SH-SY5Y (cell line): ENCODE results near the gene SPACA7.

Experiments used
- GATA2 ChIP-seq: IDR thresholded peaks from 2 replicates; pipeline ENCODE4 v1.6.1; 2011; ENCODE audit warnings: mild to moderate bottlenecking, low read depth, low read length
- GATA3 ChIP-seq: IDR thresholded peaks from 2 replicates; pipeline ENCODE4 v1.6.1; 2011; ENCODE audit warnings: low read depth, mild to moderate bottlenecking, low read length, moderate library complexity

SPACA7 gene, protein sequence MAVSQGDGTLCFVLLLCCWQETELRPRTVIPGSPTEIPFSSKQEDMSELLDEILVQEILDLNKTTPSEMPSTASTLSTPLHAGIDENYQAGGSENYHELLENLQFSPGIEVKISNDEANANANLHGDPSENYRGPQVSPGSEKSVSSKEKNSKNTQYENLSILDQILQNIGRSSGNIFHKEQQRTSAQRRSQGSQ

DNA sequence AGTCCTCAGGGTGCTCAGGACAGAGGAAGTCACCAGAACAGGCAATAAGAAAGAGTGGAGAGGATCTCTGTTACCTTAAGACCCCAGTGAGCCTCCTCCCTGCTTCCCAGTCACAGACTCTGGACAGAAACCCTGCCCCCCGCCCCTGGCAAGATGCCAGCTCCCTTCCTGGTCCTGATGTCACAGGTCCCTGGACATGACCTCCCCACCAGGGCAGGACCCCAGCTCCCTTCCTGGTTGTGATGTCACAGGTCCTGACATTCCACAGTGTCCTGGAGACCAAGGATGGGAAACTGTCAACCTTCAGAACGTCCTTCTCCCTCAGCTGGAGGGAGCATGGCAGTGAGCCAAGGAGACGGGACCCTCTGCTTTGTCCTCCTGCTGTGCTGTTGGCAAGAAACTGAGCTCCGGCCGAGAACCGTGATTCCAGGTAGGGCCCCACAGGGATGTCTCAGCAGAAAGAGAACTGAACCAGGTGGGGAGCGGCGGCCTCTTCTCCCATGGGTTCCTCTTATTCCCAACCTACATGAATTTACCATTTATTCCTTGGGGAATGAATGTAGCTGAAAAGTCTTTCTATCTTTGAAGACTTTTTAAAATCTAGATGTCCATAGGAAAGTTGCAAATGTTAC lies at the start of gene SPACA7:
Gene SPACA7, plus strand, starts transcription at position 306 of the 632 bp plus-strand sequence. Its CDS starts 31 bp downstream, at position 337.
- TF ChIP-seq GATA2, result no peak
- TF ChIP-seq GATA3, result no peak

DNA sequence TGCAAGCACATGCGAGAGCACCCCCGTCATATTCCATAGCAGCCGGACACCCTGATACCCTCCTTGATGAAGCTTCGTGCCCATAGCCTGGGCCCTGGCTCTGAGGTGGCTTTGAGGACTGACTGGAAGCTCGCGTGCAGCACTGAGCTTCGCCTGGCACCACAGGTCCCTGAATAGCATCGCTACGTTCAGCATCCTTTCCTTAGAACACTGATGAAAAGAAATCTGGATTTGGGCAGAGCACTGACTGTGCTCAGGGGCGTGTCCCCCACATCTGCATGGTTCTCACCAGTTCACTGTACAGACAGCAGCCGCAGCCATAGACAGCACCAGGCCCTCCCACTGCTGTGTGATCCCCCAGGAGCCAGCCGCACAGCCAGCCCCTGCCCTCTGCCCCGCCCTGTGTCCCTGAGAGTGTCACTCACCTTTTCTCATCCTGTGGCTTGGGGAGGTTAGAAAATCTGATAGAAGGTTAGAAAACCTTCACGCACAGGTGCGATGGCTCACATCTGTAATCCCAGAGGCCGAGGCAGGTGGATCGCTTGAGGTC lies 49.3 kb upstream of the SPACA7 start:
- TF ChIP-seq GATA2 (no peak), GATA3 (no peak)

DNA sequence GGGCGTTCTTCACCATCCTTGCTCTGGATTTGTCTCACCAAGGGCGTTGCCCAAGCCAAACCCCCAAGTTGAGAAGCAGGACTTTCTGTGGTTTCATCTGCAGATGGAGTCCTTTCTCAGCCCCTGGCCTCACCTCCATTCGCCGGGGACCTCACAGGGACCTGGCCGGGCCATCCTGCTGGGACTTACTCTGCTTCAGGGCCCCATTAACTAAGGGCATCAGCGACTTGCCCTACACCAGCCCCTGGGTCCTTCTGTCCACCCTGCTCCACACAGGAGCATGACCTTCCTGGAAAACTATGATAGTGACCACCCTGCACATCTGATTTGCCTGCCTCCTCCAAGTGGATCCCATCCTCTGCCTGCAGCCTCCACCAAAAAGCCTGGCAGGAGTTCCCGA lies 47.2 kb upstream of the SPACA7 start:
- TF ChIP-seq GATA2 (no peak), GATA3 (no peak)

DNA sequence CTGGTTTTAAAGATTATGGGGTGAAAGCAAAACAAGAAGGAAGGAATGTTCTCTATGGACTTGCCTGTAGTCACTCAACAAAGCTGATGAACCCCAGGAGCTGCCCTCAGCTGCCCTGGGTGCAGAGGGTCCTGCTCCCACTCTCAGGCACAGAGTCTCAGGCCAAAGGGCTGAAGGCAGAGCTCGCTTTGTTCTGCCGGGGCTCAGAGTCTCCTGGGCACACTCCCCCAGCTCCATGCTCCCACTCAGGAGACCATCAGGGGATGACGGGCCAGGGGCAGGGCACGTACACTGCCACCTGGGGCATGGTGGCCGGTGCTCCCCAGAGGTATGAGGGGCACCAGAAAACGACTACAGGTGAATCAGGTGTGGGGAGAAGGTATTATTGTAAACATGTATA lies 46.8 kb upstream of the SPACA7 start:
- TF ChIP-seq GATA3, result no peak
- no peak for TF ChIP-seq GATA2

DNA sequence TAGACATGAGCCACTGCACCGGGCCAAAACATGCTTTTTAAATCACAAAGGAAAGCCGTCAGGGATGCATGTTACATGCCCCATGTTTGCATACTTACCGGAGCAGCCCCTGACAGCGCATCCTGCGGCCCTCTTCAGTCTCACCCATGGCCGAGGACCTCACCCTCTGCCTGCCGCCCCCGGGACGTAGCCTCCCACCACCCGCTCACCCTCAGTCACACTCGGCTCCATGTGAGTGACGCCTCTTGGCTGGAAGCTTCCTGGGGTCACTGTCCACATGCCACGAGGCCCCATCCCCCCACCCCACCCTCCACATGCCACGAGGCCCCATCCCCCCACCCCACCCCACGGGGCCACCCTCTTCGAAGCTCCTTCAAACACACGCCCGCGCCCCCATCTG lies 46.1 kb upstream of the SPACA7 start:
- TF ChIP-seq GATA3, result no peak
- no peak for TF ChIP-seq GATA2

DNA sequence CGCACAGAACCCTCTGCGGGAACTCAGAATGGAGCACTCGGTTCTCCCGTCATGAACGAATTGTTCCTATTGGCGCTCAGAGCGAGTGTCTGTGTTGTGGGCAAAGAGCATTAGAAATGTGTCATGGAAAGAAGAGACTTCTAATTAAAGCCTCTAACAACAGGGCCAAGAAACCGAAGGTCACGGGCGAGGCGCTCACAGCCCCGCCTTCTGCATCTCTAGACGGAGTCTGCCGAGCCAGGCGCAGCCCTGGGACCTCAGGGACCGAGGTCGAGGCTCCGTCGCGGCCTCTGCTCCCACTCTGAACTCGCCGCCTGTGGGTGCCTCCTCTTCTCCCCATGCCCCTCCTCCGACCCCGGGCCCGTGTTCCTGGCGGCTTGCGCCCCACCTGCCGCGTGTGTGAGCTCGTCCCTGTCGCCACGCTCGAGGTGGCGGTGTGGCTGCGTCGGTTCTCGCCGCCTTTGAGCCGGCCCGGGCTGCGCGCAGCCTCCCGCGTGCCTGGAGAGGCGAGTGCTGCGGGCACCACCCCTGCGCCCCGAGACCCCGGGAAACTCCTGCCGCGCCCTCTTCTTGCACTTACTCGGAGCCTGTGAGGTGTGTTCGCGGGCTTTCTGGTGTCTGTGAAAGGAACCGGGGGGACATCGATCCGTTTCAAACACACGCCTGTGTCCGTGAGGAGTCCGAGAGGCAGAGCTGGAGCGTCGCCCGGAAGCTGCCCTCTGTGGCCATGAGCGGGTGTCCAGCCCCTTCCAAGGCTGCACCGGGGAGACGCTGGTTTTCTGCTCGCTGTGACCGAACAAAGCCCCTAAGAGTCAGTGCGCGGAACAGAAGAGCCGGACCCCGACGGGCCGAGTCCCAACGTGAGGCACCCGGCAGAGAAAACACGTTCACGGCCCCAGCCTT lies 45.4 kb upstream of the SPACA7 start:
- TF ChIP-seq GATA2, result no peak
- TF ChIP-seq GATA3, result no peak

DNA sequence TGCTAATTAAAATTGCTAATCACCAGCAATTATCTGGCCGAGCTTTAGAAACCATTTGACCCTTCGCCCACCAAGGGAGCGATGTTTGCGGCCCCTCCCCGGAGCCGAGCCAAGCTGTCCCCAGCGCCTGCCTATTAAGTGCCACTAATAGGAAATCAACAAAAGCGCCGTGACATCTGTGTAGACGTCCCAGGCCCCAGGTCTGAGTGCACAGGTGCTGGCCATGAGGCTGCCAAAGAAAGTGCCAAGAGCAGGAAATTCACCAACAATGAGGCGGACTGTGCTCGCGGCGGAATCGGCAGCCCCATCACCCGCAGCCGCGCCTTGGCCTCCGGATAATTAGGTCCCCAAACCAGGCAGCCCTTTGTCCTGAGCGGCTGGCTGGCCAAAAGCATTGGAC lies 44.5 kb upstream of the SPACA7 start:
- TF ChIP-seq GATA3 (no peak), GATA2 (no peak)

DNA sequence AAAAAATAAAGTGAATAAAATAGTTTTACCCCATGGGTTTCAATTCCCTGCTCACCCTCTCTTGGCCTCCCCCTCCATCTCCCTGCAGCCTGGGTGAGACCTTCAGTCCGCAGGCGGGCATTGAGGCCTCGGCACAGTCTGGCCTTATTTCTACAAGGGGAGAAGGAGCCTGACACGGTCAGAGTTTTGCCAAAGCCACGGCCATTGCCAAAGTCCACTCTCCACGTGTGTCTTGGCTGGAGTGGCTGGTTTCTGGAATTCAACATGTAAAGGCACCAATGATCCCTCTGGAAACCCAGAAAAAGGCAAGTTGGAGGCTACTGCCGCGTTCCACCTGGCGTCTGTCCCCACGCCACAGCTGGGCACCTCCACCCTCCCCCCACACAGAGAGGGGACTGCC lies 43.4 kb upstream of the SPACA7 start:
- TF ChIP-seq GATA3 (no peak), GATA2 (no peak)

DNA sequence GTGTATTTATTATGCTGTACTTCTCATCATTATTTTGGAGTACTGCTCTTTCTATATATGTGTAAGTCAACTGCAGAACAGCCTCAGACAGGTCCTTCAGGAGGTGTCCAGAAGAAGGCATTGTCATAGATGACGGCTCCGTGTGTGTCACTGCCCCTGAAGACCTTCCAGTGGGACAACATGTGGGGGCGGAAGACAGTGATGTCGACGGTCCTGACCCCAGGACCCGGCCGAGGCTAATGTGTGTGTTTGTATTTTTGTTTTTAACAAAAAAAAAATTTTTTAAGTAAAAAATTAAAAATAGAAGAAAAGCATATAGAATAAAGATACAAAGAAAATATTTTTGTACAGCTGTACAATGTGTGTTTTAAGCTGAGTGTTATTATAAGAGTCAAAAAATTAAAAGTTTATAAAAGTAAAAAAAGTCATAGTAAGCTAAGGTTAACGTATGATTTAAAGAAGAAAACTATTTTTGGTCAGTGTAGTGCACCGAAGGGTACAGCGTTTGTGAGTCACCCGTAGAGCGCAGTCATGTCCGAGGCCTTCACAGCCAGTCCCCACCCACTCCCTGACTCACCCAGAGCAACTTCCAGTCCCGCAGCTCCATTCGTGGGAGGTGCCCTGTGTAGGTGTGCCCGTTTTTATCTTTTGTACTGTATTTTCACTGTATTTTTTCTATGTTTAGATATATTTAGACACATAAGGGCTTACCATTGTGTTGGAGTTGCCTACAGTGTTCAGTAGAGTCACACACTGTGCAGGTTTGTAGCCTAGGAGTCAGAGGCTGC lies 42.2 kb upstream of the SPACA7 start:
- TF ChIP-seq GATA3 (no peak), GATA2 (no peak)

DNA sequence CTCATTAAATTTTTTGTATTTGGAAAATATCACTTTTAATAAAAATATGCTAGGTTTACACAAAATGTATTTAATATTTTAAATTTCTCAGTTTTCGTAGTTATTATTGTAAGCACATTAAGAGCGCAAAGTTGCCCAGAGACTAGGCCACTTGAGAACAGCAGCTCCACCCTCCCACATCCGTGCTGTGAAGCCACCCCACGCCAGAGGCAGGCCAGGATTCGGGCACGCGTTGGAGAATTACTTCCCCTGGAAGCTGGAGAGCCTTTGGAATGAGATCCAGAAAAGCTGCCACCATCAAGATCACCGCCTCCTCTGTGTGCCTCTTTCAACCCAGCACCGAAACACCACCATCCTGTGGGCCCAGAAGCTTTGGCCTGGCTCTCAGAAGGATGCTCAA lies 41.0 kb upstream of the SPACA7 start:
- TF ChIP-seq GATA3 (no peak), GATA2 (no peak)

DNA sequence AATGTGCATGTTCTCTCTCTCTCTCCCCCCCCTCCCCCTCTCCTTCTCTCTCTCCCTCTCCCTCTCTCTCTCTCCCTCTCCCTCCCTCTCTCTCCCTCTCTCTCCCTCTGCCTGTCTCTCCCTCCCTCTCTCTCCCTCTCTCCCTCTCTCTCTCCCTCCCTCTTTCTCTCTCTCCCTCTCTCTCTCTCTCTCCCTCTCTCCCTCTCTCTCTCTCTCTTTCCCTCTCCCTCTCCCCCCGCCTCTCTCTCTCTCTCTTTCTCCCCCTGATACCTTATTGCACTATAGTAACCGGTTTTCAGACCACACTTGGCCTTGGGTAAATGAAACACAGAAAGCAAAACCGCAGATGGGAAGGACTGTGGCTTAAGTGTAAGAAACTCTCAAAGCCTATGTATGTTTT lies 34.7 kb upstream of the SPACA7 start:
- TF ChIP-seq GATA2 (no peak), GATA3 (no peak)

DNA sequence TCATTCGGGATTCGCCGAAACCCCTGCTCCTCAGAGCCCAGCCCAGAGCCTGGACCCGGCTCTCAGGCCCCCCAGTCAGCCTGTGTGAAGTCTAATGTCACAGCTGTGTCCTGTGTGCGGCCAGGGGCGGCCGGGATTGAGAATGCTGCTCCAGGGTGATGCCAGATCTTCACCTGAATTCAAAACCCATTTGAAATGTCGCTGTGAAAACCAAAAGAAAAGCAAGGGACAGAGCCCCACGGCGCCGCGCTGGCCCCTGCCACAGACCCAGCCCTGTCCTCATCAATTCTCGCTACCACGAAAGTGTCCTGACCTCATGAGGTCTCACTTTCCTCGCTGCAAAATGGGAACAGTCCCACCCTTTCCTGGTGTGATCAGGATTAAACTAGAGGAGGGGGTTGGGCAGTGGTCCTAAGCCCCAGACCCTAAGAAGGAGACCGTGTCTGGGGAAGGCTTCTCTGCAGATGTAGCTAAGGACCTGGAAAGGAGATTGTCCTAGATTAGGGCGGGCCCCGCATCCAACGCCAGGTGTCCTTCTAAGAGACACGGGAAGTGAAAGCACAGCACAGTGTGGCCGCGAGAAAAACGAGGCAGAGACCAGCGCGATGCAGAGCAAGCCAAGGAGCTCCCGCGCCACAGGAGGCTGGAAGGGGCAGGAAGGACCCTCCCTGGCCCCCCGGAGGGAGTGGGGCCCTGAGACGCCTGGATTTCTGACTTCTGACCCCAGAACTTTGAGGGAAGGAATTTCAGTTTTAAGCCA lies 34.0 kb upstream of the SPACA7 start:
- TF ChIP-seq GATA2 (no peak), GATA3 (no peak)

DNA sequence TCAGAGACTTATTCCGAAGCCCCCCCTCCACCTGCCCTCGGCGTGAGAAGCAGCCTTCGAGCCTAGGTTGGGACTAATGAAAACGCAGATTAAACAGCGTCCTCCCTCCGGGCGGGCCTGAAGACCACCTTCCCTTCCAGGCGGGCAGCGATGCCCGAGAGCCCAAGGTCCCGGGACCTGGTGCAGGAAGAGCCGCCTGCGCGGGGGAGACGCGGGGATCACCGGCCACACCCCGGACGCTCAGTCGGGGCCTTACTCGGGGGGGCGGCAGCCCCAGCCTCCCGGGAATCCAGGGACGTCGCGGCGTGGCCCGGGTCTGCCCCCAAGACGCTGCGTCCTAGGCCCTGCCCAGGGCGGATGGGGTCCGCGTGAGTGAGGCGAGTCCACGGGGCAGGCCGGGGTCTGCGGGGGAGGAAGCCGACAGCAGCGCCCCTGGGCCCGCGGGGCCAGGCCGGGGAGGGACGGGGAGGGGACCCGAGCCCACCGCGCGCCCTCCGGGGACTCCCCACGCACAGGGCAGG lies 33.3 kb upstream of the SPACA7 start:
- TF ChIP-seq GATA2 (no peak), GATA3 (no peak)
